Measurements from ENCODE around the gene XYLT1.
A peak's percentile ranks its signal among the peaks of the same experiment; 100 is the strongest.
"Not testable (repeated sequence)": the region's sequence is repeated elsewhere in the genome, so short reads cannot be mapped to it uniquely, and the experiment has no call there.

Gene XYLT1

DNA sequence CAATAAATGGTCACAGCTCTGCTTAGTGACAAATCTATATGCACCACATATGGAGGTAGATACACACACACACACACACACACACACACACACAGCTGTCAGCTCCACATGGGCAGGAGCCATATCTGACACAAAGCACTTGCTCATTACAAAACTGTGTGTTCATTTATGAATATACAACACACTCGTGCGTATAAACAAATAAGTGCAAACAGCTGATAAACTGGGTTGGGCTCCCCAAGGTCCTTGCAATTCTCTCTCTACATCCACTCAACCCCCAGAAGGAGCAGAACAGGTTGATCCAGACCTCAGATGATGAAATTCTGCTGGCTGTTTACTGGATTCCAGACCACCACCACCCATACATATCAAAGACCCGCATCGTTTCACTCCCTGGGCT lies 140.7 kb downstream of the XYLT1 start:
- no peak for DNase-seq

DNA sequence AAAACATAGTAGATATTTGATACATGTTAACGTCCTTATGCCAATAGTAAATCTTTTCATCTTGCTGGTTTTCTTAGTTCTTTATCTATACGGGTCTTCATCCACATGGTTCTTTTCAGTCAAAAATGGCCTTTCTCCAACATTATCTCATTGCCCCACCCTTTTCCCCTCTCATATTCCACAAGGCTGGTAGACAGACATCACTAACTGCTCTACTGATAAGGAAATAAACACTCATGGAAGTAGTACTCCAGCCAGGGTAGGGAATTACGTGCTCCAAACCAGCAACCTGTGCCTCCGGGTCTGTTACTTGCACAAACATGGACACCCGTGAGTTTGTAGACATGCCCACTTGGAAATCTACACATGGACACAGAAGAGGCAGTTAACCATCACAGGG lies 141.4 kb downstream of the XYLT1 start:
- DNase-seq, result no peak

DNA sequence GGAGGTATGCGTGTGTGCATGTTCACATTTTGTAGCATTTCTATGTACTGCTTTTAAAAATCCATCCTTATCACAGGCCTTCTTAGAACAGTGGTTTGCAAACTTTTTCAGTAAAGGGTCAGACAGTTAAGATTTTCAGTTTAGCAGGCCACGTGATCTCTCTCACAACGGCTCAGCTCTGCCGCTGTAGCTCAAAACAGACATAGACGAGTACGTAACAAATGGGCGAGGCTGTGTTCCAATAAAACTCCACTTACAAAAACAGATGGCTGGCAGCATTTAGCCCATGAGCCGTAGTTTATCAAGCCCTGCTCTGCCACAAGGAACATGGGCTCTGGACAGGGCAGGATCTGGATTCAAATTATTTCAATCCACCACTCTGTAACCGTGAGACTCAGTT lies 141.8 kb downstream of the XYLT1 start:
- DNase-seq, result no peak

DNA sequence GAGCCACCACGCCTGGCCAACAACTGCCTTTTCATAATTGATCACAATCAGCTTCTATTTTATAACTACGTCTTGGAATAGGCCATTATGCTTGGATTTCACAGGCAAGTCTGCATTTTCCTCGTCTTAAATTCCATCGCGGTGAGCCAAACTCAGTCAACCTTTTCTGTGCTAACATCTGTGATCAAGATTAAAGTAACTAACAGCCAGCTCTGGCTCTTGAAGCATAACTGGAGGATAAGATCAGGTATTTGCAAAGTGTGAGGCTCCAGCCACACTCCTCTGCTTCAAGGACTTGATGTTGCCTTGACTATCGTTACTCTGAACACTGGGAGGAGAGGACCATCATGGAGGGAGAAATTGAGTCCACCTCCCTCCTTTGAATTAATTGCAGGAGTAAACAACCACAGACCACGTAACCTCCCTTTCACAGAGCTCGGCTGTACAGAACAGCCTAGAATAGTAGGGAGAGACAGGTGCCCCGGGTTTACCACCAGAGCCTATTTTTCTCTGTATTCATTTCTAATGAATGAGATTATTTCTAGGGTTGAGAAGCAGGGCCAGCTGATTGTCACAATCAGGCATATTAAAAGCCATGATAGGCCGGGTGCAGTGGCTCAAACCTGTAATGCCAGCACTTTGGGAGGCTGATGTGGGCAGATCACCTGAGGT lies 143.0 kb downstream of the XYLT1 start:
- DNase-seq, result no peak

DNA sequence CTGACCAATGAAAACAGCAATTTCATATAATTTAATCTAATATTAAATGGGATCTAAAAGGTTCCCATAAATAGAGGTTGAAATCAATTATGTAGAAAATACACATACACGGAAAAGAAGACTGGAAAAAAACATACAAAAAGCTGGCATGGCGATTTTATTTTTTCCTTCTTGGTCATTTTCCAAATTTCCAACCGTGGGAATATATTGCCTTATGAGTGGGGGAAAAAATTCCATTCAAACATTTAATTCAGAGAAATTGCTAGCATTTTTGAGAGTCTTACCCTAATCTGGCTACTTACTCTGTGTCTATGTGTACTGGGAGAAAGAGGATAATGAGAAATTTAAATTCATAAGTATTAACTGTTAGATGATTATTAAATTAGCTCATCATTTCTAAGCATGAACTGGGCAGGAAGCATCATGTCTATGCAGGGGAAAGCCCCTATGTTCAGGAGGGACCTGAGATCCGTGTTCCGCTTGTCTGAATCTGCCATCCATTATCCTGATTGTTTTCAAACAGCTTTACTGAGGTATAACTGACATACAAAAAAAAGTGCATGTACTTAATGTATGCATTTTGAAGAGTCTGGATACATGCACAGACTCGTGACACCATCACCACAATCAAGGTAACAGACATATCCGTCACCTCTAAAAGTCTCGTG lies 145.2 kb downstream of the XYLT1 start:
- DNase-seq, result no peak

DNA sequence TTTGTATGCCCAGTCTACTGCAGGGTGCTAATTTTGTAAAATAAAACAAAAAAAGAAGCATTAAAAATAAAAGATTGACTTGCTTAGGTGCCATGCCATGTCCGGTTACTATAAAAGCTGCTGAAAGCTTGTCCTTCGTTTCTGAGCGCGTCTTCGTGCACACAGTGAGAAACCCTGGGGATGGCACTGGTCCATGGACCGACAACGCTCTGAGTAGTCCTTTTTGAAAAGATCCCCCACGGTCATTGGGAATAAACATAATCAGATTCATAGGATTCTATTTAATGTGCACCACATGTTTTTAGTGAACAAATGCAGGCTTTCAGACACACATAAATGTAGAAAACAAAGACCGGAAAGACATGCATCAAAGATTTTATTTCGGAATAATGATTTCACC lies 146.3 kb downstream of the XYLT1 start:
- no peak for DNase-seq

DNA sequence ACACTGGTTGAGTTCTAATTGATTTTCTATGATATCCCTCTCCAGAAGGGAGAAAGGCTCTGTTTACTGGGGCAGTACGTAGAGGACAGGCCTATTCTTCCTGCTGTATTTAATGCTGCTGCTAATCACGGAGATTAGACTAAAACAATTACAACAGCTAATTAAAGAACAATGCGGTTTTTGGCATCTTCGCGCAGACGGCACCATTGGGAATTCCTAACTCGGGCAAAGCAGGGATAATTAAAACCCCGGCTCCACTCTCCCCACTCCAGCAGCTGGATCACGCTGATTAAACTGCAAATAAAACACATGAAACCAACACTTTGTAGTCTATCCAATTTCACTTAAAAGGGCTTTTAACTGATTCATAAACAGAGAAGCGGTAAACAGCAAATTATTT lies 147.6 kb downstream of the XYLT1 start:
- DNase-seq, result no peak

DNA sequence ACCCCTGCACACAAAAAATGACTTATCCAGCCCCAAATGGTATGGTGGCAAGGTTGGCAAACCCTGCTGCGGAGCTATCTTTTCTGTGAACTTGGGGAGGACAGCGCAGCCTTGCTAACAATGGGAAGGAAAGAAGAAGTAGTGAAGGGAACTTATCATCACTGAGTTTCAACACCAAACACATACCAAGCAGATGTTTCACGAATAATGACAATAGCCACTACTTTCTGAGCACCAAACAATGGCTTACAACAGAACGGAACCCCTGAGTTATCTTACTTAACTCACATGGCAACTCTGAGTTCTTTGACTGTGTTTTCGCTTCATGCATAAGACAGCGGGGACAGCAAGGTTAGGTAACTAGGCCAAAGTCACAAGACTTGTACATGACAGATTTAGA lies 148.9 kb downstream of the XYLT1 start:
- DNase-seq, result no peak

DNA sequence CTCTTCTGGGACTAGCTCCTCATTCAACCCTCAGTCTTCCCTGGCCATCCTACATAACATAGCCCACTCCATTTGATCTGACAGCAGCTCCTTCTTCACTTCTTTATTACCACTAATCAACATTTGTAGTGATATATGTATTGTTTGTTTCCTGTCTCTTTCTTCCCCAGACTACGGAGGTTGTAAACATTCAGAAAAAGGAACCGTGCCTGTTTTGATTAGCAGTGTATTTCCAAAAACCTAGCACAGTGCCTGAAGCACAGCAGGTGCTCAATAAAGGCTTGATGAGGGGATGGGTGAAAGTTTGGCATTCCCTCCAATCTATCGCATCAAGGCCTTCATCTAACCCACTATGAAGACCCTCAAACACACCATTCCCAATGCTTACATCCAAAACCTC lies 150.8 kb downstream of the XYLT1 start:
- no peak for DNase-seq

DNA sequence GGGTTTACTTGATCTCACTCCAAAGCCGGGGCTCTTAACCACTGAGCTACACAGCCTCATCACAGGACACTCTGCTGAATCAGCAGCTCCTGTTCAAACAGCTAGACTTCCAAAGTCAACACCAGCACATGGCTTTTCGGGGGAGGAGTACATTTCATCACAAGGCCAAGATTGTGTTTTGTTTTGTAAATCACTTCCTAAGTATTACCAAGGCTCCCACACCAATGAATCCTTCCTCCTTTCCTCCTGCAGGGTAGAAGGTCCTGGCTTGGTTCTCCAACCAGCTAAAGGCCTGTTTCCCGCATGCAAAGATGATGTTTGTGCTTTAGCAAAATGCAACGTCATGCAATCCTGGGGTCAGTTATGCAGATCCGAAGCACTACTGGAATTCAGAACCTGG lies 152.5 kb downstream of the XYLT1 start:
- DNase-seq, result no peak

DNA sequence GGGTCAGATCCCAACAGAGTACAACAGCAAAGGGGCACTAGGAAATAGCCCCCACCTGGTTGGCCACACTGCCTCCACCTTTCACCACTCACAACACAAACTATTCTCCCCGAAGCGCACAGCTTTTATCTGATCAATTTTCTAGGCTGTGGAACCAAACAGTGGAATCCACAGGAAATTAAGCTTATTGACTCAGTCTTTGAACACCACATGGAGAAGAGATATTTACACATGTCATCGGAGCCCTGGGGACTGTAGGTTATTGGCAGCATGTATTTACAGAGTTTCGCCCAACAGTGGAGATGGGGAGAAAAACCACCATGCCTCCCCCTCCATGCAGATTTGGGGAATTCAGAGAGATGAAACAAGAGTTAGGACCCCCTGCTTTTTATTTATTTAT lies 154.8 kb downstream of the XYLT1 start:
- DNase-seq, result no peak

DNA sequence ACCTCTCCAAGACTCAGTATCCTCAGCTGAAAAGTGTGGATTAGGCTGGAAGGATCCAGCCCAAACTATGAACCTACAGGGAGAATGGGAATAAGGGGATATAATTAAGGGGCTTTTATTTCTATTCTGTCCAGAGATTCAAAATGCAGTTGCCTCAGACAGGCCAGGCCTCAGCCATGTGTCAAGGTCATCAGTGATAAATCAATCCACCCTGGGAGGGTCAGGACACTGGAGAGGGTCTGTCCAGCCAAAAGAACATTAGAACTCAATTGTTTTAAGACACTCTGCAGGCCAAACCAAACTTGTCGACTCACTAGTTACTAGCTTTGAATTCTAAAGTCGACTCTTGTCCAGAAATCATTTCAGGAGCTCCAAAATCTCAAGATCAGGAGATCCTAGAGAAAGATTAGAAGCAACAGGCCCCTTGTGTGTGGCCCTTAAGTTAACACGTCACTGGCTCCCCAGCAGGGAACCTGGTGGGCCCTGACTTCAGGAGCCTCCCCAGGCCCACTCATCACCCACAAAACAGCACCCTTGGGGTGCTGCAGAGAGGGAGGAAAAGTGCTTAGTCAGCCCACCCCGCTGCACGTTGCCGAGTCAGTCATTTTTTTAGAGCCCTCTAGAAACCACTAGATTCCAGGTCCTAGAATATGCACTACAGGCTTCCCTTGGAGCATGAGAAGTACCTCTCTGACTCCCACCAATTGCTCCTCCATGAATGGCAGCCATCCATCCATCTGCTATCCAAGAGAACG lies 156.8 kb downstream of the XYLT1 start:
- DNase-seq, result no peak

DNA sequence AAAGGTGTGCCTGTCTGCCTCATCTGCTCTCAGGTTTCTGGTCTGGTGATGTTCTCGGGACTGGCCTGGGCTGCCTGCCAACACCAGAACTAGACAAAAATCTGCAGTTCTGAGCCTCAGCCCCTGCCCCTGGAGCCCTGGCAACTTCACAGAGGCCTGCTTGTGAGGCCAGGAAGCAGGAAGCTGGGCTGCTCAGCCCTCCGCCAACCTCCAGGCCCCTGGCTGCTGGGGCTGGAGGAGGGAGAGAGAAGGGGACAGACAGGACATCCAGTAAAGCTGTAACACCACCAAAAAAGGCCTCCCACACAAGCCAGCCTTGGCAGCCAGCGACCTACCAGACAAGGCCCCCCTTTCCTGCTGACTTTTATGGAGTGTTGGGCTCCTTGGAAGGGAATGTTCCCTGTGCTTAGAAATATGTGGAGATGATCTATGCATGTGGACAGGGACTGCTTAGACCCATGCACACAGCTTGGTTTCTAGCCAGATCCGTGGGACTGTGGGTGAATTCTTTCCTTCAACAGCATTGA lies 157.6 kb downstream of the XYLT1 start:
- no peak for DNase-seq

DNA sequence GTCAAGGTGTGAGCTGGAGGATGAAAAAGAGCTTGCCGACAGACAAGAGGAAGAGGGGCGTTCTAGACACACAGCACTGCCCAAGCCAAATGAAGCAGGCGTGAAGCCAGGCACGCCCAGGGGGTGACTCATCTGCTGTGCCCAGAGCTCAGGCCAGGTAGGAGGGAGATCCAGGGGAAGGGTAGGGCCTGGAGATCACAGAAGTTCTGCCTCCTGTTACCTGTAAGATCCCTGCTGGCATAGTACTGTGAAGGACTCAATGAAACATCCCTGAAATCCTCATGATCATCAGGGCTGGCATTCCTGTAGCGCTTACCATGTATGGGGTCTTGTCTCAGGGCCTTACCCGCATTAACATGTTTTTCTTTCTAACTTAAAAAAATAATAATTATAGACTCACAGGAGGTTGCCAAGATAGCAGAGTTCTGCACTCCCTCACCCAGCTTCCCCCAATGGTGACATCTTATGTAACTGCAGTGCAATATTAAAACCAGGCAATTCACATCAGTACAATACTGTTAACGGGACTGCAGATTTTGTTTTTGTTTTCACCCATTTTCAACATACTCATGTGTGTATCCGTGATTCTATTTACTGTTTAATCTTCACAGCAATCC lies 158.6 kb downstream of the XYLT1 start:
- no peak for DNase-seq

DNA sequence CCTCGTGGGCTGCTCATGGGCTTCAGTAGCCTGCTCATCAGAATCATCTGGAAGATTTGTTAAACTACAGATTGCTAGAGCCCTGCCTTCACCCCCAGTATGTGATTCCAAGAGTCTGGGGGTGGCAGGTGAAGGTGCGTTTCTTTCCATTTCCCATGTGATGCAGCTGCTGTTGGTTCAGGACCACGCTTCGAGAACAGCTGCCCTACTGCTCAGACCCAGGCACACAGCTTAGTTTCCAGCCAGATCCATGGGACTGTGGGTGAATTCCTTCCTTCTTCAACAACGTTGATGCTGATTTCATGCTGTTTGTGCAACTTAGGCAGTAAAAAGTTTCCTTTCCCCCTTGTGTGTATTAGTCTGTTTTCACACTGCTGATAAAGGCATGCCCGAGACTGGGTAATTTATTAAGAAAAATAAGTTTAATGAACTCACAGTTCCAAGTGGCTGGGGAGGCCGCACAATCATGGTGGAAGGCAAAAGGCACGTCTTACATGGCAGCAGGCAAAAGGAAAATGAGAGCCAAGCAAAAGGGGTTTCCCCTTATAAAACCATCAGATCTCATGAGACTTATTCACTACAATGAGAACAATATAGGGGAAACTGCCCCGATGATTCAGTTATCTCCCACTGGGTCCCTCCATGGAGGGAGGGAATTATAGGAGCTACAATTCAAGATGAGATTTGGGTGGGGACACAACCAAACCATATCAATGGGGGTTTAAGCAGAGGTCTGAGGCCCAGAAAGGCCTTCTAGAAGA lies 159.2 kb downstream of the XYLT1 start:
- no peak for DNase-seq

DNA sequence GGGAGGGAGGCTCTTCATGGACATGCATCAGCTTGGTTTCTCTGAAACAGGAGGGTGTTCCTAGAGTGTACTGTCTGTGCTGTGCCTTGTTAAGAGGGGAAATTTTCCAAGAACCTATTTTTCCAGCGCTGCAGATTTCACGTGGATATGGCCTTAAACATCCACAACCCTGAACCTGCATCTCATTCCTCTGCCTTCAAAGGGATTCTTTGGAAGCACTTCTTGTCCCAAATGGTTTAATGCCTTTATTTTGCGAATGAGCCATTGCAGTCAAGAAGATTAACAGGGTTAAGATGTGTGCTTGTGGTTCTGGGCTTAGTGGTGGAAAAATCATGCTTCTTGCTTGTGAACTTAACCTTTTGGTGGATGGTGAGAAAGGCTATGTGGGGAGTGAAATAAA lies 161.2 kb downstream of the XYLT1 start:
- no peak for DNase-seq

DNA sequence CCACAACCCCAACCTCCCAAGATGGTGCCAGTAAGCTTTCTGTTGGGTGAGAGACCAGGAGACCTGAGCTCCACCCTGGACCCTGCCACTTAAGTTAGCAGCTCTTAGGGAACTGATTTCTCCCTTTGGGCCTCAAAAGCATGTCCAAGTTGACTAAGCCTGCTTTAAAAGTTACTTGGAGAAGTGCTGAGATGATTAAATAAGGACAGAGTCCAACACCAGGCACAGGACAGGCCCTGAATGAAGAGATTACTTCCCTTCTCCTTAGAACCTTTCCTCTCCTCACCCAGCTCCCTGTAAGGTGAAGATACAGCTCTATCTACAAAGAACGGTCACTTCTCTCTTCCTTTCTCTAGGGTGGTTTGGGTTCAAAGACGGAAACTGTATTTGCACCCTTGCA lies 162.6 kb downstream of the XYLT1 start:
- DNase-seq, result no peak

DNA sequence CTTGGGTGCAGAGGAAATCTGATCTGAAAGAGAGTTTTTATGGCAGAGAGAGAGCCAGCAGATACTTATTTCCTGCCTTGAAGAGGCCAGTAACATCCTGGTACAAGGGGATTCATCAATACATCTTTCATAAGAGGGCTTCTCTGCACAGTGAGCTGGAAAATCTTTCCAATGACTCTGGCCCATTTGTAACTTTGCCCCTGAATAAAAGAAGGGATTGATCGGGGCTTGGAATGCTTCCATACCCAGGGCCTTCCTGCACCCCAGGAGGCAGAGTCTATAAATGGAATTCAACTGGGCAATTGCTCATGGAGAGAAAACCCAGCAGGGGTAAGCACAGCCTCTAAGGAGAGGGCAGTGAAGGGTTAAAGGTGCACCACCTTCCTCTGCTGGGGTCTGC lies 163.3 kb downstream of the XYLT1 start:
- no peak for DNase-seq

DNA sequence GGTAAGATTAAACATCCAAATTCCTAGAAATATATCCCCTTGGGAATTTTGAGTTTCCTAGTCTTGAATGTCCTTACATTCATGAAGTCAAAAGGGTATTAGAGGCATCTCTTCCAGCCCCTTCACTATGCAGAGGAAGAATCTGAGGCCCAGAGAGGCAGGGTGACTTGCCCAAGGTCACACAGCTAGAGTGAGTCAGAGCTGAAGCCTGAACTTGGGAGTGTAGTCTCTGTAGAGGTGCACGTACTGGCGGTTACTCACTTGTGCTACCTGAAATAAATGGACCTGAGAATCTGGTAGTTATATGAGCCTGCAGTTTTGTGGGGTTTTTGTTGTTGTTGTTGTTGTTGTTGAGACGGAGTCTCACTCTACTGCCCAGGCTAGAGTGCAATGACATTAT lies 164.0 kb downstream of the XYLT1 start:
- DNase-seq, result no peak

DNA sequence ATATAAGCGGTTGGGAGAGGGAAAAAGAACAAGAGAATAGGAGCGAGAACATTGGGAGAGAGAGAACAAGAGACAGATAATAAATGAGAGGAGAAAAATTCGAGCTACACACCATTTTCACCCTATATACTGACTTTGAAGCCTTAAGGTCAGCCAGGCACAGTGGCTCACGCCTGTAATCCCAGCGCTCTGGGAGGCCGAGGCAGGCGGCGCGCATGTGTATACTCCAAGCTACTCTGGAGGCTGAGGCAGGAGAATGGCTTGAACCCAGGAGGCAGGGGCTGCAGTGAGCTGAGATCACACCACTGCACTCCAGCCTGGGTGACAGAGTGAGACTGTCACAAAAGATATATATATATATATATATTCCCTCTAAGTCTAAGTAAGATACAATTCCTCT lies 164.5 kb downstream of the XYLT1 start:
- not testable (repeated sequence) for DNase-seq

DNA sequence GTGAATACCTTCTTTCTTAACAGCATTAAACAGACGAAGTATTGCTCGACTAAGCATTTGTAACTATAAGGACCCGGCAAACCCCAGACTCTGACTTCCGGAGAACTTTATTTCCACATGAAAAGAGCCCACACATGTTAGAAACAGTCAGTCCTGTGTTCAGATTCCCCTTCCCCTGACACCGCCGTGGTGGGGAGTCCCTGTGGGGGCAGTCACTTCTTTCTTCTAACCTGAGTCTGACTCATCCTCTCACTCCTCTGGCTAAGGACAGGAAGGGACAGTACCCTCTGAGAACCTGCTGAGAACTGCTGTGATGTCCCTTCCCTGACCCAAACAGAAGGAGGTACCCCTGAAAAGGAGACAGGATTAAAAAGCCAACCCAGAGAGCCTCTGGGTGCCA lies 165.1 kb downstream of the XYLT1 start:
- peak; percentile 16 for DNase-seq

DNA sequence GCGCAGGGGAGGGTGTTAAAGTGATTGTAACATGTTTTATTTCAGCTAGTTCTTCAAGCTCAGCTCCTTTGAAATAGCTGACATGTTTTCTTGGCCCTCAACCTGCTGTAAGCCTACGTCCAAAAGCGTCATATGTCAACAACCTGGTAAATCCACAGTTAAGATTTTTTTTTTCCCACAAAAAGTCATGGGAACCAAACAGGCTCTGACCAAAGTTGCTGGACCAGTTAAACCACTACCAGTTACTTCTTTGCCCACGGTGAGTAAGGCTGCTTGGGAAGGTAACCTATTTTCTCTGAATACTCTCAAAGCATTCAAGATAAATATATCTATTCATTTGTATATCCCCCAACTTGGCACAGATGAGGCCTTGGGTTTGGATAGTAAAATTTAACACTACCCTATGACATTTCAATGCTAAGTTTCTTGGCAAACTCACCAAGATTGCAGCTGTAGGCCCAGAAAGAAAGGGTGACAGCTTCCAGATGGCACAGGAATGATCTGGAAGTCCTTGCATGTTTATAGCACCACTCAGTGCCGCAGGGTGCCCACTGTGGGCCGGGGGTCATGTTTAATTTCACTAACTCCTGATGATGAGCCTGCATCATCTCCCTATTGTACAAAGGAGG lies 166.2 kb downstream of the XYLT1 start:
- no peak for DNase-seq
